Left colon (tissue), 2 donors: Measurements from ENCODE around the gene PMF1. TPM values are rescaled to one million over a fixed set of nuclear protein-coding genes. Genes with fewer than 3 reads are reported as not detected.

ENCODE experiments used
- ATAC-seq: fragments of 200-7000 bp; cut with Tn5 transposase; one replicate; pipeline ENCODE4 v1.9.1; 2020; ENCODE audit warnings: mild to moderate bottlenecking, moderate library complexity
- DNase-seq, 2 donors: peaks; one replicate each; pipeline ENCODE4 v3.0.0-alpha.2; 2020
- intact Hi-C, 2 donors: fragments of 100-400 bp; cut with DNase I in 1 of 2; cut with micrococcal nuclease in 1 of 2; formaldehyde crosslinking; loops; one replicate each; pipeline versions ENCODE4 v1.11.2 to v1.14.0; 2022; cut with DNase I, micrococcal nuclease
- total RNA-seq, 2 donors: library from RNA; stranded (reverse); fragmentation: NEBNext Ultra II Directional; extraction: Animal tissue kit (Norgen Biotek cat#: 25700); gene quantifications; one replicate each; pipeline ENCODE4 v1.2.1, GENCODE V29; 2021
- donor health status: DM: no; HTN: no; CAD: no.
- donor health status: DM: yes; HTN: yes; CAD: no.

Gene PMF1
- total RNA-seq, 2 donors from 2014 or later, result 39.3 to 40.3 TPM

DNA sequence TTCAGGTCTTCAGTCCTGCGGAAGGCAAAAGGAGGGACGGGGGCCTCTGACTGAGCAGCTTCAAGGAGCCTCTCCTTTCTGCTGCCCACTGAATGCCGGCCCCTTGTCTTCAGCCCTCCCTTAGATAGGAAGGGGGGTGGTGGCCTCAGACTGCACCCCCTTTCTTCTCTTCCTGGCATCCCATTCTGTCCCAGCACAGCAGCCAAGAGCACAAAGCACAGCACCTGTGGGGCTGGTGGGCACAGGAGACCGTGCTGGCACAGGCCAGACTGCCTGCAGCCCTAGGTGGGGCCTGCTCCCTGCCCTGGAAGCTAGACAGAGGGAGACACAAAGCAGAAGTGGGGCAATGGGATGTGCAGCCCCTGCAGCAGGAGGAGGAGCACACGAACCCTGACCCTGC lies 36.8 kb downstream of the PMF1 start:
- DNase-seq, result no peak
- no peak for ATAC-seq
- intact Hi-C loops, result no loop called here

DNA sequence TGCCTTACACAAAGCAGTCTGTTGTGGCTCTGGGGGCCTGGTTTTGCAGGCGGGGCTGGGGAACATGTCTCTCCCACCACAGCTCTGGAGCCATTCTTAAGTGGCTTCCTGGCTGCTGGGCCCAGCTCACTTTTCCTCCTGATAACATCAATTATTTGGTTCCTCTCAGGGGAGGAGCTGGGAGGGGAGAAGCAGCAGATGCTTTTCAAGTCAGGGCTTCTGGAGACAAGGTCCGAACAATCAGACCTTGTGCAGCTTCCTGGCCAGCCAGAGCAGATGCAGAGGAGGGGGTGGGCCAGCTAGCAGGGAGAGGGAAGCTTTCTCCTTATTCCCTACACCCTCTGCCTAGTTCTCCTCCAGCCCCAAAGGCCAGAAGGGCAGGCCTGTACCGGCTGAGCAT lies 38.7 kb downstream of the PMF1 start:
- ATAC-seq, result no peak
- no peak for DNase-seq

DNA sequence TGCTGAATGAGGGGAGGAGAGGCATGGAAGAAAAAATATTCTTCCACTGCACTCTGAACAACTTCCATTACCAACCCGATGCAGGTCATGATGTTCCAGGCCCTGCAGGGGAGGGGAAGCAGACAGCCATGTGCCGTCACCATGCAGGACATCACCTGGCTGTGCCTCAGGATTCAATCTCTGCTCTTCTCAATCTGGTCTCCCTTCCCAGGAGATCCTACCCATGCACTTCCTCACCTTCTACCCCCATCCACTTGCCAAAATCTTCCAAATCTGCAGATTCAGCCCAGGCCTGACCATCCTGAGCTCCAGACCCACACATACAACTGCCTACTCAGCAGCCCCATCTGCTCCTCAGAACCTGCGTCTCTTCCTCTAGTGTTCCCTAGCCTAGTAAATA lies 40.8 kb downstream of the PMF1 start:
- DNase-seq (no peak), ATAC-seq (no peak)
- intact Hi-C loops, result no loop called here

More for the DNA sequence above, 38.7 kb downstream of the PMF1 start:
- intact Hi-C loops, result no loop called here

DNA sequence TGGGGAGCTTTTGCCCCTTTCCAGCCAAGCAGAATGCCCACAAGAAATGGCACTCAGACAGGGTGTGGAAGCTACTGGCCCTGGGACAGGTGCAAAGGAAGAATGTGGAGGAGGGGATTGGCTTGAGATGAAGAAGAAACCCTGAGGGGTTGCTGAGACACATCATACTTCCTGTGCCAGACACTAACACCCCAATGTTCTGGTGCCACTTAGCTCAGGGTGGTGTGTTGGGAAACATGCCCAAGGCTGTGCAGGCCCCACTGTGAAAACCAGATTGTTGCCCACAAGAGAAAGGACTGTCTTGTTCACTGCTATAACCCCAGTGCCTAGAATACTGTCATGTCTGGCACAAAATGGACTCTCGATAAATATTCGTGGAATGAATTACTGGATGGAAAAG lies 44.9 kb downstream of the PMF1 start:
- intact Hi-C loops, result no loop called here

DNA sequence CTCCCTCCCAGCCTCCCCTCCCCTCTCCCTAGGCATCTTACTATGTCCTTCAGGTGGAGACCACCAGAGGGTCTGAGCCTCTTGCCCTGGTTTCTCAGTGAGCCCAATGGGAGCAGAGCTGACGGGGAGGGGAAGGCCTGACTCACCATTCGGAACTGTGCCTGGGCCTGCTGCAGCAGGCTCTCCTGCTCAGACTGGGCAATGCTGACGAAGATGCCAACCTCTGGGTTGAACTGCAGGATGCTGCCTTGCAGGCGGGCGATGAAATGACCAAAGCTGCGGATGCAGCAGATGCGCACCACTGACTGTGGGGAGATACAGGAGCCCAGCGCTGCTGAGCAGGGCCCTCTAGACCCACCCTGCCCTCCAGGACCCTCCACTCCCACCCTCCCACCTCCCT lies 46.1 kb downstream of the PMF1 start:
- ATAC-seq (no peak), DNase-seq (no peak)
- intact Hi-C loops, result no loop called here

More for the DNA sequence above, 44.9 kb downstream of the PMF1 start:
- ATAC-seq (no peak), DNase-seq (no peak)

DNA sequence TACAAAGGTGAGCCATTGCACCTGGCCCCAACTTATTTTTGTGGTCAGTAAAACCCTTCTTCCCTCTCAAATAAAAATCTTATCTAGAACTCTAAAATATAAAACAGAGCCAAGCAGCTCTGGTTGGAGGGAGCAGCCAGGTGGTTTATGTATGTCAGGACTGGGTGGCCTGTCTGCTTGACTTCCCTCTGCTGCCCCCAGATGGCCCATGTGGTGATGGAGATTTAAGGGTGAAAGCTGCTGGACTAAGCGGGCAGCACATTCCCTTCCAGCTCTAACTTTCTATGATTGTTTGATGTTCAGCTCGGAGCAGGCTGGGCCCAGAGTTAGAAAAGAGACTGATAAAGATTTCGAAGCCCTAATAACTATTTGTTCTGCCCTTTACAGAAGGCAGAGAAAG lies 47.0 kb downstream of the PMF1 start:
- no peak for DNase-seq
- no peak for ATAC-seq
- intact Hi-C loops, result no loop called here

DNA sequence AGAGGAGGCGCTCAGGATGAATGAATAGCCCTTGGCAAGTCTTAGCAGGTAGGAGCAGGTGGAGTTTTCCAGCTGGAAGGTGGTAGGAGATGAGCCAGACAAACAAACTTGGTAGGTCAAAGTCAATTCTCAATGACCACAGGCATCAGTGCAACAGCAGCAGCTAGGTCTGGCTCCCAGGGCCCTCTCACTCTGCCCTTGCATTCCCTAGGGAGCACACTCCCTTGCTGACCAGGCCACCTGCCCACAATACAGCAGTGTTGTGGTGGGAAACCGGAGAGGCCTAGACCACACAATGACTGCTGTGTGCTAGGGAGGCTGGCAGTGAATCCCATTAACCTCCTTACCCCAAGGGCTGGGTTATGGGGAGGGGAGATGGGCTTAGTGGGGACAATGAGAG lies 48.1 kb downstream of the PMF1 start:
- ATAC-seq (no peak), DNase-seq (no peak)
- intact Hi-C loops, result no loop called here

DNA sequence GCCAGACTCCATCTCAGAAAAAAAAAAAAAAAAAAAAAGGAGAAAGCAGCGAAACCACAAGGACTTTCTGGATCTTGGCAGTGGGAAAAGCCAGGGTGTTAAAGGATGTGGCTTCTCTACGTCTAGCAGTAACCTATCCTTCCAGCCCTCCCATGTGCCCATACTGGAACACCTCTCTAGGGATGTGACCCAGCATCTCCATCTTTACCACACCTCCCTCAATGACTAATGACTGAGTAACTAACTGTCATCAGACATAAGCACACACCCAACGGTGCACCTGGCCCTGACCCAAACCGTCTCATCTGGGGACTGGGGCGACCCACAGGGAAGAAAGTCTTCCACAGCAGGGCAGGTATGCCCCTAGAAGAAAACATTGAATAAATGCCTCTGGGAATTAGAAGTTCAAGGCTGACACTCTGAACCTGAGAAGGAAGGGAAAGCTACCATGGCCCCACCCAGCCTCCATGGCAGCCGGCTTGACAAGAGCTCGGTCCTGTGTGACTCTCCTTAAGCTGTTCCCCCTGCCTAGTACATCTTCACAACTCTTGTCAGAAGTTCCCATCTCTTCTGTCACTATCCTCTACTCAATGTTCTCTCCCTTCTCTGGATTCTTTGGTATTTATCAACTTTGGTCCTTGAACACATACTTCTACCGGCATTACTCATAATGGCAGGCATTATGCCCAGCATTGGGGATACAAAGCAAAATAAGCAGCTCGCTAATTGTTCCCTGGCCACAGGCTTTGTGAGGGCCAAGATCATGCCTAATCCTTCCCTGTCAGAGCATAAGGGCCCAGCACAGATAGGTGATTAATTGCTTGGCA lies 49.9 kb downstream of the PMF1 start:
- no peak for ATAC-seq
- no peak for DNase-seq
- intact Hi-C loops, result no loop called here

DNA sequence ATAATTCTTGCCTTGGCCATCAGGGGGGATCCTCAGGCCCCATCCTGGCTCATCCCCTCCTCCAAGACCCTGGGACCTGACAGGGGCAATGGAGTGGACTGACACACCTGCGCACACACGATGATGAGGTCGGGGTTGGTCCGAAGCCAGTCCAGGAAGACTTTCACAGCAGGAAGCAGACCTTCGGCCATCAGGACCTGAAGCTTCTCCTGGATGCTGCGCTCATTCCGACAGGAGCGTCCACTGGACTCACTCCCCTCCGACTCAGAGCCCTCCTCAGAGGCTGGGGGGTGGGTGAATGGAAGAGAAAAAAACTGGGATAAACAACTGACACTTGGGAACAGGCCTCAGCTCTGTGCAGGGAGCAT lies 50.5 kb downstream of the PMF1 start:
- no peak for ATAC-seq
- no peak for DNase-seq
- intact Hi-C loops, result no loop called here

DNA sequence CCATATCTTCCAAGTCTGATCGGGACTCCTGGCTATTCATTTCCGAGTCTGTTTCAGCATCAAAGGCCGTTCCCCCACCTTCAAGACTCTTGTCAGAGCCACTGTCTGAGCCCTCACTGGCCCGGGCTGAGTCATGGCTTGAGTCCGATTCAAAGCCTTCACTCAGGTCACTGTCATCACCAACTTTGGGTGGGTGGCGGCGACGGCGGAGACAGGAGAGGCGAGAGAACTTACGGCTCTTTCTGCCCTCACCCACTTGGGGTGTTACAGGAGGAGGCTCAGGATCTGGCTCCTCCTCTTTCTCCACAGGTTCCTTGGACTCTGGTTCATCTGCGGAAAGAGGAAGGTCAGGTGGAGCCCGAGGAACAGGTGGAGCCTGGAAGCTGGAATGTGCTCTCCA lies 53.2 kb downstream of the PMF1 start:
- DNase-seq (no peak), ATAC-seq (no peak)
- intact Hi-C loops, result no loop called here

DNA sequence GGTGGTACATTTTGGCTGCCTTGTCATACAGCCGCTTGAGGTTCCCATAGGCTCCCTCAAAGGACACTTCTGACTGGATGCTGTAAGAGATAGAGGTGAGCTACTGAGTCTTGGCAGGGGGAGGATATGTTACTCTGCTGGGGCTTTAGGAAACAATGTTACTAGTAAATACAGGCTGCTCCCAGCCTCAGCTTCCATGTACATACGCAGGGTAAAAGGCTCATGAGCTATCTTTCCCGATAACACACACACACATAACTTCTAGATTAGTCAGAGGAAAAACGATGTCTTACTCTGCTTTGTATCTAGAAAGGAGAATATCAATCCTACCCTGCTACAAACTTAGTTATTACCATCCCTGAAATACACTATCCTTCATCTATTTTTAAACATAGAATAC lies 55.5 kb downstream of the PMF1 start:
- no peak for ATAC-seq
- intact Hi-C loops, result no loop called here
- DNase-seq, result no peak

DNA sequence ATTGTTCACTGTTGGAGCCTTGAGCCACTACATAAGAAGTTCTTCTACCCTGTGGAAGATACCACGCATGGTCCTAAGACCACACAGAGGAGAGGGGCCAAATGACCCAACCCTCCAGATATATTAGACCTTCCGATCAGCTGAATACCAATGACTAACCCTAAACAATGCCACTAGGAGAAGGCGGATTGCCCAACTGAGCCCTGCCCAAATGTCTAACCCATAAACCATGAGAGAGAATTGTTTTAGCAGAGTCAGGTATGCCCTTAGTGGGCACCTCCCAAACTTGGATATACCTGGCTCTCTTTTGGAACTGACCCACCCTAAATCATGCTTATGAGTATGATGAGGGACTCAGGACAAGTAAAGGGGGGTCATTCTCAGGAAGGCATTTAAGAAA lies 57.5 kb downstream of the PMF1 start:
- no peak for DNase-seq
- intact Hi-C loops, result no loop called here
- no peak for ATAC-seq

DNA sequence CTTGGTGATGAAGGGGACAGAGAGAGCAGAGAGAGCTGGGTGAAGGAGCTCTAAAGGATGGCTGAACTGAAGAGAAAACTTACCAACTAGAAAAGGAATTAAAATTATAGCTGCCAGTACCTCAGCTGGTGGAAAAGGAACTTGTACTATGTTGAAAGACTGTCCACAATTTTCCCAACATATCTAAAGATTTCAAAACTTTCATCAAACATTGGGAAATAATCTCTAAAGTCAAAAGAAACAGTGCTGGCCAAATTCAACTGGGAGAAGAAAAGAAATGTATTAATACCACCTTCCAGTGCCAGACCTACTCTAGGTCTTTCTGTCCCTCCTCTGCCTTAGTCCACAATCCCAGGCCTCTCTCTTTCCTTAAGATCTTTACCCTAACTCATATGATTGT lies 63.7 kb downstream of the PMF1 start:
- DNase-seq (no peak), ATAC-seq (no peak)
- intact Hi-C loops, result no loop called here

DNA sequence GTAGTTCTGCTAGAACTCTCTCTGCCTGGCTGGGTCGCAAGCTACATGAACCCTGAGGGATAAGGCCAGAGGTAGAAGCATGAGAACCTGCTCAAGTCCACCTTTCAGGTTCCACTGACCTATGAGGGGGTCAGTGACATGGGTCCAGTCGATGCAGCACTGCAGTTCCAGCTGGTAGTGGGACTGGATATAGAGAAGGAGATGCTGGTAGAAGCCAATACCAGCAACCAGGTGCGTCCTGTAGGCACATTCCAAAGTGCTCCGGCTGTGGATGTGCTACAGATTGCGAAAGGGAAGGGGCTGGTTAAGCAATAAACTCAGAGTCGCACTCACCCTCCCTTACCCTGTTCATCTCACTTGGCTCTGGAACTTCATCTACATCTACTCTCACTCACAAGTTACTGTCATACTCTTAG lies 64.2 kb downstream of the PMF1 start:
- intact Hi-C loops, result no loop called here
- ATAC-seq, result no peak
- DNase-seq, result no peak

DNA sequence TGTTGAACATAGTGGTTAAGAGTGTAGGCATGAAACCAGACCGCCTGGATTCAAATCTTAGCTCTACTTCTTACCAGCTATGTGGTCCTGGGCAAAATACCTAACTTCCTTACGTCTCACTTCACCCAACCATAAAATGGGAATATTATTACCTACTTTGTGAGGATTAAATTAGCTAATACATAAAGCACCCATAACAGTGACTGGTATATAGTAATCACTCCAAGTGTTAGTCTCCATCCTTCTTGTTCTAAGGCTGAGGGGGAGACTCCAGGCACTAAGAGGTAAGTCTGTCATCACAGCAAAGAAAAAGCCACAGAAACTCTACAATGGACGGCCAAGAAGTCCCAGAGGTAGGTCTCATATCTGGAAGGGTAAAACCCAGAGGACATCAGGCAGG lies 67.0 kb downstream of the PMF1 start:
- DNase-seq (no peak), ATAC-seq (no peak)
- intact Hi-C loops, result no loop called here

DNA sequence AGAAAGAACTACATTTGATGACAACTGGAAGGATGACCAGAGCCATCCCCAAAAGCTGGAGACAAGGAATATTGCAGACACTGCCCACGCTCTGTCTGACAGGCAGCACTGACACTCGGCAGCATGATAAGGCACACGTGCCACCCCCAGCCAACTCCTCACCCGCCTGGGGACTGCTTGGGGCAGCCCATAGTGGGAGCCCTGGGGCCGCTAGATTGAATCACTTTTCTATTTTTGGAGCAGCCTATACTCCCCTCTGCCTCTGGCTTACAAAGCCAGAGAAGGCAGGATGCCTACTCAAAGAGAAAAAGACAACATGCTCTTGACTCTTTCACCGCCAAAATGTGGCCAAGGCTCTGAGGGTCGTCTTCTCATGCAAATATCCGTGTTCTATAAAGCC lies 68.5 kb downstream of the PMF1 start:
- ATAC-seq (no peak), DNase-seq (no peak)
- intact Hi-C loops, result no loop called here

DNA sequence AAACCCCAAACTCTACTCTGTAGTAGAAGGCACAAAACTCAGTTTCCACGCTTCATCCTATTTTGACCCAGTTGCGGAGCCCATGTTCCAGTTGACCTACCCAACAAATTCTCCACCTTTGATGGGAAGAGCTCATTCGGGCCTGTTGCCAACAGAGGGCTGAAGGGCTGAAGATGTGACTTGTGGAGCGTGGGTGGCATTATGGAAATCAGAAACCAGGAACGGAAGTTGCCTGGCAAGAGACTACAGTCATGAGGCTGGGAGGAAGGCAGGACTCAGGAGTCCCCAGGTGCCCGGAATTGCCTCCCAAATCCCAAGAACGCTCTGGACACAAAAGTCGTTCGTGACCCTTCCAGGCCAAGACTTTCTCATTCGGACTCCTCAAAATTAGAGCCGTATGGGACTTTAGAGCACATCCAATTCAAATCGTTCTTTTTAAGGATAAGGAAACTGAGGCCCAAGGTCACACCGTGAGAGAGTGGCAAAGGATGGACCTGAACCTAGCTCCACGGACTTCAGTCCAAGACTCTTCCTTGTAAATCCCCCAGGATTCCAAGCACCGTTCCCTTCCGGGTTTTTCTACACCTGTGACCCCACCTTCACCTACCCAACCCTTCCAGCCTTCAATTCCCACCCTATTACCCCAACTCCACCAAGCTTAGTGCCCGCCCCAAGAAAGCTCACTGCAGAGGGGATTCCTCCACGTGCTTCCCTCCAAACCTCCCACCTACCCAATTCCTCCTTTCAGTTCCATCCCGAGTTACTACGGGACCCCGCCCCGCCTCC lies 69.1 kb downstream of the PMF1 start:
- intact Hi-C loops, result no loop called here
- ATAC-seq (peak; percentile 73), DNase-seq (peak; percentile 19 to 73)

DNA sequence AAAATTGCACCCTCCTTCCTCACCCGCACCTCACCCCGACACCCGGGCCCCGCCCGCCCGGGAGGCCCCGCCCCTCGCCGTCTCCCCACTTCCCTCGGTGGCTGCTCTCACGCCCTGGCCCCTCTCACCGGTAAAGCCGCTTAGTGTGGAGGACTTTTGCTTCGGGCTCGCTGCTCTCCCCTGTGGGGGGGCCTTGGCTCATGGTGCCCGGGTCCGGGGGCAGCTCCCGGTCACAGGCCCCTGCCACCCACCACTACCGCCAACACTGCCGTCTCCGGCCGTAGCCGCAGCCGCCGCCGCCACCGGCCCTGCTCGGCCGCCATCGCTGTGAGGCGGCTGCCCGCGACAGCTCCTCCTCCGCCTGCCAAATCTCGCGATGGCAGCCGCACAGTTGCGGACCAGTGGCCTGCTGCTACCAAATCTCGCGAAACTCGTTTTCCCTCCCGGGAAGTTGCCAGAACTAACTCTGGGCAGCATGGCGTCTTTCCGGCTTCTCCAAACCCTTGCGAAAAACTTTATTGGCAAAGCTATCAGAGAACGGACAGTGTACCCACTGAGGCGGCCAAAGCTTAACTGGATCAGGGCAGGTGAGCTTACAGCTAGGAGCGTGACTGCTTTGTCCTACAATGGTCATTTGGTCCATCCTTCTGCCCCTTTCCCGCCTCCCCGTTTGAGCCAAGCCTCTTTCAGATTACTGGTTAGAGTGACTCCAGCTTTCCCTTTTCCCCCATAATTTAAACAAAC lies 69.8 kb downstream of the PMF1 start, which contains the start of gene SMG5:
Gene SMG5, minus strand, starts transcription at position 347 of the 744 bp plus-strand sequence. Its CDS starts 145 bp downstream, at position 202.
- intact Hi-C loops, result no loop called here
- ATAC-seq (peak; percentile 87), DNase-seq (peak; percentile 95 to 99)

DNA sequence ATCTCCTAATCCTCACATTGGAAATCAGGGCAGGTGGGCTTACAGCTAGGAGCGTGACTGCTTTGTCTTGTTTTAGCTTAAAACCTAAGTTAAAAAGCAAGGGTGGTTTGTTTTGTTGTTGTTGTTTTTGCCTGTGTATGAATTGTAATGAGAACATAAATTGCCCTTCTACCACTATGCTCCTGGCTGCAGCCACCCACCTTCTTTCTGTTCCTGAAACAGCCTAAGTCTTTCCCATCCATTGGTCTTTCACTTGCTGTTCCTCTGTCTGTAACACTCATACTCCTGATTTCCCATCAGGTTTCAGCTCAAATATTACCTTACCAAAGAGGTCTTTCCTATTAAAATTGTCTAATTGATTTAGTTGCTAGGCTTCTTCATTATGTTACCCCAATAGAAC lies 70.7 kb downstream of the PMF1 start:
- ATAC-seq (no peak), DNase-seq (no peak)
- intact Hi-C loops, result no loop called here

DNA sequence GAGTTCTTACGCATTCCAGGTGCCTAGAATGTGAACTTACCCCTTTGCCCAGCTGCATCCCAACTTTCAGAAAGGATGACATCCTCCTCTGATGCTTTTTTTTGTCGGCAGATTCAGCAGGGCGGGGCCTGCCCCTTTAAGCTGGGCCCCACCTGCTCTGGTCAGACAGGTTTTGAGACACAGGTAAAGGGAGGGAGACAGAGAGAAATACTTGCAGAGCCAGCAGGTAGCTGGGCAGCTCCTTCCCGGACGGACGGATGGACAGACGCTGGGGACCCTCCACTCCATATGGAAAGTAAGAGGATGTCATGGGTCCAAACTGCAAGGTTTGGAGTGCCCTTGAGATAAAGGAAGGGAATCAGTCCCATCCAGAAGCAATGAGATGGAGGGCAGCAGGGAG lies 71.3 kb downstream of the PMF1 start, which contains the start of gene TMEM79:
Gene TMEM79, plus strand, starts transcription at position 214 of the 400 bp plus-strand sequence. CDS start 902 bp downstream, outside the sequence.
- DNase-seq (peak; percentile 45 to 53), ATAC-seq (peak; percentile 16)
- intact Hi-C loops, result no loop called here
